DOHH2 (cell line): ENCODE data around the gene RIN3.

Experiments used
- H3F3A ChIP-seq: fragments of 200-600 bp; sonication (generic), shearing (Covaris generic); 2 replicates; pipeline ENCODE4 v1.6.0; 2016; ENCODE audit warnings: antibody characterized with exemption, mild to moderate bottlenecking; ENCODE audit not compliant: control insufficient read depth, insufficient read depth
- H3K27ac ChIP-seq: fragments of 200-600 bp; sonication (generic); 2 replicates; pipeline ENCODE4 v1.5.1; 2014; ENCODE audit warnings: low read depth, mild to moderate bottlenecking, low read length, moderate library complexity
- H3K27me3 ChIP-seq: fragments of 200-600 bp; sonication (generic); 2 replicates; pipeline ENCODE4 v1.6.1; 2014; ENCODE audit warnings: mild to moderate bottlenecking, low read length, mixed read lengths; ENCODE audit not compliant: control insufficient read depth
- H3K36me3 ChIP-seq: fragments of 200-600 bp; sonication (generic); 2 replicates; pipeline ENCODE4 v1.6.1; 2014; ENCODE audit warnings: mild to moderate bottlenecking, low read length, moderate library complexity, mixed read lengths; ENCODE audit not compliant: control insufficient read depth
- H3K4me1 ChIP-seq: fragments of 200-600 bp; sonication (generic); 2 replicates; pipeline ENCODE4 v1.6.1; 2014; ENCODE audit warnings: mild to moderate bottlenecking, low read length, mixed read lengths; ENCODE audit not compliant: control insufficient read depth
- H3K4me2 ChIP-seq: fragments of 200-600 bp; sonication (generic); 2 replicates; pipeline ENCODE4 v1.6.0; 2014; ENCODE audit warnings: mild to moderate bottlenecking, low read length, moderate library complexity
- H3K4me3 ChIP-seq: fragments of 200-600 bp; sonication (generic); 2 replicates; pipeline ENCODE4 v1.5.1; 2014; ENCODE audit warnings: mild to moderate bottlenecking, low read length, mixed read lengths
- H3K79me2 ChIP-seq: fragments of 200-600 bp; sonication (generic); 2 replicates; pipeline ENCODE4 v1.6.1; 2014; ENCODE audit warnings: mild to moderate bottlenecking, low read length, mixed read lengths; ENCODE audit not compliant: control insufficient read depth
- H3K9me2 ChIP-seq: fragments of 200-600 bp; sonication (generic); replicated peaks from 2 replicates; pipeline ENCODE4 v1.6.1; 2014; ENCODE audit warnings: mild to moderate bottlenecking, low read length, mixed read lengths; ENCODE audit not compliant: control insufficient read depth
- H3K9me3 ChIP-seq: fragments of 200-600 bp; sonication (generic); 2 replicates; pipeline ENCODE4 v1.6.1; 2014; ENCODE audit warnings: antibody characterized with exemption, low read length, mixed read lengths; ENCODE audit not compliant: control insufficient read depth, insufficient read depth
- H4K20me1 ChIP-seq: fragments of 200-600 bp; sonication (generic); 2 replicates; pipeline ENCODE4 v1.6.0; 2014; ENCODE audit warnings: low read depth, mild to moderate bottlenecking, antibody characterized with exemption, low read length, moderate library complexity; ENCODE audit not compliant: control insufficient read depth, insufficient read depth
- CTCF ChIP-seq: fragments of 200-600 bp; sonication (generic); IDR thresholded peaks from one replicate; pipeline ENCODE4 v1.5.1; 2014; ENCODE audit warnings: antibody characterized with exemption, mild to moderate bottlenecking, low read depth, low read length; ENCODE audit not compliant: poor library complexity, severe bottlenecking
- EZH2phosphoT487 ChIP-seq: fragments of 200-600 bp; sonication (generic); IDR thresholded peaks from 2 replicates; pipeline ENCODE4 v1.6.1; 2017; ENCODE audit warnings: borderline replicate concordance, mild to moderate bottlenecking, antibody characterized with exemption, low read length, moderate library complexity, mixed read lengths

The RIN3 gene

GRCh38 chr14:92581966-92582566 lies 68.5 kb downstream of the RIN3 start:
- H3K27me3 ChIP-seq = no peaks in the 10 kb centered on the region
- no peak overlapping the region for H3K4me3 ChIP-seq
- H3K36me3 ChIP-seq = no peaks in the 10 kb centered on the region
- no peaks in the 10 kb centered on the region for H3F3A ChIP-seq
- H3K27ac ChIP-seq = no peak overlapping the region
- no peaks in the 10 kb centered on the region for H3K79me2 ChIP-seq
- H3K9me3 ChIP-seq = no peaks in the 10 kb centered on the region
- no peak overlapping the region for H3K4me2 ChIP-seq
- H3K4me1 ChIP-seq = peaks cover 23% of the 10 kb centered on the region
- no peaks in the 10 kb centered on the region for H4K20me1 ChIP-seq
- no peaks in the 10 kb centered on the region for H3K9me2 ChIP-seq
- no peak for TF ChIP-seq EZH2phosphoT487
- no peak for TF ChIP-seq CTCF

- Histone ChIP-seq H3K4me1 (peaks cover 15% of the 10 kb centered on the region), H3K27ac (no peak overlapping the region), H3F3A (no peaks in the 10 kb centered on the region), H3K9me3 (no peaks in the 10 kb centered on the region), H3K9me2 (no peaks in the 10 kb centered on the region), H3K79me2 (no peaks in the 10 kb centered on the region), H3K4me3 (no peak overlapping the region), H3K4me2 (no peak overlapping the region), H3K36me3 (no peaks in the 10 kb centered on the region), H3K27me3 (no peaks in the 10 kb centered on the region), H4K20me1 (no peaks in the 10 kb centered on the region)
- TF ChIP-seq CTCF (no peak), EZH2phosphoT487 (no peak)
Observed at GRCh38 chr14:92582706-92583452, 69.3 kb downstream of the RIN3 start.

- H3K4me1 ChIP-seq = peaks cover 14% of the 10 kb centered on the region
Observed at GRCh38 chr14:92584220-92584619, 70.6 kb downstream of the RIN3 start.

More at GRCh38 chr14:92584220-92584619, 70.6 kb downstream of the RIN3 start:
- Histone ChIP-seq H3K4me2 (no peak overlapping the region), H3K4me3 (no peak overlapping the region), H3K9me3 (no peaks in the 10 kb centered on the region), H3K79me2 (no peaks in the 10 kb centered on the region), H3F3A (no peaks in the 10 kb centered on the region), H3K36me3 (no peaks in the 10 kb centered on the region), H3K27ac (no peak overlapping the region), H3K27me3 (no peaks in the 10 kb centered on the region), H3K9me2 (no peaks in the 10 kb centered on the region), H4K20me1 (no peaks in the 10 kb centered on the region)
- TF ChIP-seq EZH2phosphoT487 = no peak
- TF ChIP-seq CTCF = no peak
